ENCODE data around the gene PIK3R2. TPM values are rescaled to one million over a fixed set of nuclear protein-coding genes. Genes with fewer than 3 reads are reported as not detected.

The PIK3R2 gene
- total and polyA plus RNA-seq, 2 of the 4 experiments (the other 2 are of a cell fraction) = 12.2 to 25.1 TPM

DNA sequence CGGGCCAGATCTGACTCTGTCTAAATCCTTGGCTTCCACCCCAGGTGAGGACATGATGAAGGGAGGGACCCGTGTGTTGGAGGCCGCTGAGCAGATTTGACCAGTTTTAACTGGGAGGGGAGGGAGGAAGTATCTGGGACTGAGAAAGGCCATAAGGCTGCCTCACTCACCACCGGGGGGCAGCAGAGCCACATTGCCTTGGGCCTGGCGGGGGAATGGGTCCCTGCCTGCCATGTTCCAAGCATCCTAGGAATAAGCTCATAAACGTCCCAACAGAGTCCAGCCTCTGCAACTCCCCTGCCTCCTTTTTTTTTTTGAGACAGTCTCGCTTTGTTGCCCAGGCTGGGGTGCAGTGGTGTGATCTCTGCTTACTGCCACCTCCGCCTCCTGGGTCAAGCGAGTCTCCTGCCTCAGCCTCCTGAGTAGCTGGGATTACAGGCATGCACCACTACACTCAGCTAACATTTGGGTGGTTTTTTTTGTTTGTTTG, 39.9 kb upstream of the PIK3R2 start:
- H2BK120ac ChIP-seq (ENCODE audit: low read depth, low read length) = no peak overlapping the region
- peaks cover 4% of the 10 kb centered on the region; the same call in 1 of the 2 replicates for H4K20me1 ChIP-seq (ENCODE audit: insufficient read depth, low read length)
- H3K14ac ChIP-seq (replicated peaks; ENCODE audit: low read depth, low read length) = no peak overlapping the region
- H3K4me1 ChIP-seq (ENCODE audit: control insufficient read depth, insufficient read depth, low read length) = peaks cover 13% of the 10 kb centered on the region
- H2BK15ac ChIP-seq (ENCODE audit: low read depth, low read length) = no peak overlapping the region
- WGBS, 2 experiments (ENCODE audit: extremely low coverage in 2 of 2, insufficient read length in 1 of 2) = no CpG with 5 or more reads among the region's 9 CpGs
- H2BK20ac ChIP-seq (ENCODE audit: low read depth, low read length) = no peak overlapping the region
- H2AK9ac ChIP-seq (replicated peaks; ENCODE audit: low read depth, low read length, poor library complexity) = peak overlapping the region; percentile 52
- TF ChIP-seq RAD21 (IDR thresholded peaks at IDR 0.05; ENCODE audit: low read length) = peak; percentile 90
- TF ChIP-seq, protein P1, sequence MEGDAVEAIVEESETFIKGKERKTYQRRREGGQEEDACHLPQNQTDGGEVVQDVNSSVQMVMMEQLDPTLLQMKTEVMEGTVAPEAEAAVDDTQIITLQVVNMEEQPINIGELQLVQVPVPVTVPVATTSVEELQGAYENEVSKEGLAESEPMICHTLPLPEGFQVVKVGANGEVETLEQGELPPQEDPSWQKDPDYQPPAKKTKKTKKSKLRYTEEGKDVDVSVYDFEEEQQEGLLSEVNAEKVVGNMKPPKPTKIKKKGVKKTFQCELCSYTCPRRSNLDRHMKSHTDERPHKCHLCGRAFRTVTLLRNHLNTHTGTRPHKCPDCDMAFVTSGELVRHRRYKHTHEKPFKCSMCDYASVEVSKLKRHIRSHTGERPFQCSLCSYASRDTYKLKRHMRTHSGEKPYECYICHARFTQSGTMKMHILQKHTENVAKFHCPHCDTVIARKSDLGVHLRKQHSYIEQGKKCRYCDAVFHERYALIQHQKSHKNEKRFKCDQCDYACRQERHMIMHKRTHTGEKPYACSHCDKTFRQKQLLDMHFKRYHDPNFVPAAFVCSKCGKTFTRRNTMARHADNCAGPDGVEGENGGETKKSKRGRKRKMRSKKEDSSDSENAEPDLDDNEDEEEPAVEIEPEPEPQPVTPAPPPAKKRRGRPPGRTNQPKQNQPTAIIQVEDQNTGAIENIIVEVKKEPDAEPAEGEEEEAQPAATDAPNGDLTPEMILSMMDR (conservative IDR thresholded peaks at IDR 0.05; ENCODE audit: low read depth, low read length) = peak; percentile 93
- TF ChIP-seq MAZ (IDR thresholded peaks at IDR 0.05; ENCODE audit: borderline replicate concordance, low read depth, low read length) = peak; percentile 82; the same call in 1 of the 2 replicates
- TF ChIP-seq NFE2L2 (IDR thresholded peaks at IDR 0.05; ENCODE audit: low read depth, low read length) = no peak
- TF ChIP-seq BHLHE40 (IDR thresholded peaks at IDR 0.05; ENCODE audit: low read depth, low read length) = no peak
- peak; percentile 89 for TF ChIP-seq SMC3 (IDR thresholded peaks at IDR 0.05; ENCODE audit: low read depth, low read length)
- no peak overlapping the region; the same call in 1 of the 2 replicates for H2AK5ac ChIP-seq (ENCODE audit: low read depth, low read length)
- CTCF ChIA-PET = interaction anchor here (0.7 to 1.3 kb wide), 3 partner anchors 9 to 39 kb away, joined by 4 read pairs; no protein-coding TSS in a partner anchor
- no peak overlapping the region for H2BK5ac ChIP-seq (ENCODE audit: low read depth, low read length, poor library complexity, severe bottlenecking)
- H3K18ac ChIP-seq (ENCODE audit: low read depth, low read length) = no peak overlapping the region
- dilution Hi-C loops (cut with HindIII; ENCODE audit: low sequenced_read_pairs, unreplicated experiment) = no loop called here
- H3K9me1 ChIP-seq (ENCODE audit: insufficient read depth, low read length) = no peaks in the 10 kb centered on the region
- ATAC-seq (ENCODE audit: low read depth) (peak; percentile 65), DNase-seq (peak; percentile 71)
- no peak overlapping the region for H3K4me3 ChIP-seq (ENCODE audit: insufficient read depth, low read depth, low read length)
- intact Hi-C loops (cut with micrococcal nuclease) = loop anchor here (1.0 to 5.0 kb wide), 3 partner anchors 39 to 138 kb away; partner anchors contain the start of gene PIK3R2
- H3K9me3 ChIP-seq (ENCODE audit: control insufficient read depth, insufficient read depth, low read length) = no peaks in the 10 kb centered on the region
- in situ Hi-C loops (cut with MboI; ENCODE audit: low sequenced_read_pairs) = loop anchor here (5.0 to 10.0 kb wide), 2 partner anchors 139 to 302 kb away; partner anchors contain the start of gene SSBP4
- no peak overlapping the region for H4K91ac ChIP-seq (ENCODE audit: insufficient read depth, low read depth, low read length)
- H3K36me3 ChIP-seq (ENCODE audit: control insufficient read depth, insufficient read depth, low read length) = 0 out of 2 replicates have a peak, but pooled peaks cover 3% of the 10 kb centered on the region
- no peak overlapping the region for H3K27ac ChIP-seq (ENCODE audit: insufficient read depth, low read length)
- no peak overlapping the region for H3K56ac ChIP-seq (ENCODE audit: extremely low read depth, insufficient read depth, low read length)
- no peak overlapping the region for H4K5ac ChIP-seq (ENCODE audit: low read depth, low read length)
- no peak overlapping the region for H3K4me2 ChIP-seq (ENCODE audit: low read depth, low read length)
- peak overlapping the region; percentile 81 for H2AFZ ChIP-seq (replicated peaks; ENCODE audit: low read length, poor library complexity)
- H3K4ac ChIP-seq (ENCODE audit: low read depth, low read length) = peak overlapping the region; percentile 64; the same call in 1 of the 2 replicates
- H3K79me1 ChIP-seq (ENCODE audit: low read depth in 1 of 2, low read length in 2 of 2) = no peaks in the 10 kb centered on the region; a peak in 1 of 4 replicates
- no peaks in the 10 kb centered on the region for H3K27me3 ChIP-seq (ENCODE audit: control insufficient read depth, insufficient read depth, low read length)
- POLR2A ChIA-PET (ENCODE audit: unreplicated experiment) = no interaction called here
- no peak overlapping the region for H3K23ac ChIP-seq (ENCODE audit: low read depth, low read length)
- no peak overlapping the region for H4K8ac ChIP-seq (ENCODE audit: low read depth in 2 of 2, low read length in 2 of 2)
- no peak overlapping the region for H3K9ac ChIP-seq (ENCODE audit: low read depth, low read length)
- no TSS peak for BruUV-seq (replicated peaks)
